ENCODE data around the gene TDRD6. TPM values are rescaled to one million over a fixed set of nuclear protein-coding genes. Genes with fewer than 3 reads are reported as not detected.

The TDRD6 gene
- total and polyA plus RNA-seq, 4 donors: 1.0 to 1.8 (median 1.6) TPM; not detected in 1

Other genes with a start within 250 kb of the TDRD6 start
- gene RCAN2, start 196.4 kb upstream of the TDRD6 start, total RNA-seq: 100 to 1,000 TPM in 1 of 2 donors, 10 to 100 TPM in 1; 87.3 to 235 TPM
- gene RCAN2, start 196.4 kb upstream of the TDRD6 start, polyA plus RNA-seq: 100 to 1,000 TPM; 123 to 137 TPM
- gene CYP39A1, start 35.1 kb upstream of the TDRD6 start, total RNA-seq: 1 to 10 TPM; 2.0 to 4.2 TPM
- gene CYP39A1, start 35.1 kb upstream of the TDRD6 start, polyA plus RNA-seq: 1 to 10 TPM in 1 of 2 donors, under 1 TPM in 1; 0.63 to 5.1 TPM
- 10 to 100 TPM; 19.7 to 45.9 TPM for gene SLC25A27, start 34.9 kb upstream of the TDRD6 start, total RNA-seq
- 10 to 100 TPM in 1 of 2 donors, under 1 TPM in 1; 0.50 to 71.9 TPM for gene SLC25A27, start 34.9 kb upstream of the TDRD6 start, polyA plus RNA-seq
- 1 to 10 TPM; 1.8 to 2.0 TPM for gene PLA2G7, start 47.5 kb downstream of the TDRD6 start, total RNA-seq
- gene PLA2G7, start 47.5 kb downstream of the TDRD6 start, polyA plus RNA-seq: 1 to 10 TPM in 1 of 2 donors, under 1 TPM in 1; 0.31 to 4.8 TPM
- gene ANKRD66, start 59.0 kb downstream of the TDRD6 start, total RNA-seq: not detected
- gene ANKRD66, start 59.0 kb downstream of the TDRD6 start, polyA plus RNA-seq: not detected
- not detected for gene MEP1A, start 105.5 kb downstream of the TDRD6 start, total RNA-seq
- gene MEP1A, start 105.5 kb downstream of the TDRD6 start, polyA plus RNA-seq: 10 to 100 TPM in 1 of 2 donors, under 1 TPM in 1; 0.10 to 13.6 TPM
- 10 to 100 TPM; 28.7 to 34.6 TPM for gene ADGRF5, start 234.1 kb downstream of the TDRD6 start, total RNA-seq
- gene ADGRF5, start 234.1 kb downstream of the TDRD6 start, polyA plus RNA-seq: 1 to 10 TPM in 1 of 2 donors, under 1 TPM in 1; 0.50 to 3.8 TPM

Data from aorta (tissue), 4 donors.